ENCODE measurements around the gene INO80B. TPM values are rescaled to one million over a fixed set of nuclear protein-coding genes. Genes with fewer than 3 reads are reported as not detected.

The INO80B gene
- polyA plus RNA-seq, 1 of the 3 experiments (the other 2 are of a cell fraction): 41.7 TPM

GRCh38 chr2:74501335-74502071, 46.6 kb downstream of the INO80B start:
- Histone ChIP-seq H3K4me1 (ENCODE audit: control insufficient read depth in 1 of 2, insufficient read depth in 2 of 2, low read depth in 1 of 2, low read length in 1 of 2) (peaks cover 12 to 33% of the 10 kb centered on the region in 2 experiments; a peak in 2 of 4 replicates), H3K36me3 (replicated peaks in 1 of 2; ENCODE audit: control insufficient read depth in 1 of 2, insufficient read depth in 2 of 2, low read length in 1 of 2) (peaks cover 15 to 18% of the 10 kb centered on the region in 2 experiments), H2AFZ (ENCODE audit: low read depth) (no peak overlapping the region), H3K9ac (no peak overlapping the region), H3K79me2 (ENCODE audit: insufficient read depth) (peaks cover 10% of the 10 kb centered on the region; the same call in 1 of the 2 replicates), H3K4me2 (no peak overlapping the region), H3K27ac (ENCODE audit: low read depth in 2 of 2, low read length in 1 of 2) (peak overlapping the region in 1 of 2 experiments; percentile 76; a peak in 2 of 4 replicates), H4K20me1 (ENCODE audit: insufficient read depth) (no peaks in the 10 kb centered on the region), H3F3A (replicated peaks; ENCODE audit: insufficient read depth) (peaks cover 8% of the 10 kb centered on the region), H3K4me3 (ENCODE audit: low read depth in 2 of 2, low read length in 1 of 2) (no peak overlapping the region), H3K9me3 (no peaks in the 10 kb centered on the region), H3K27me3 (ENCODE audit: insufficient read depth) (no peaks in the 10 kb centered on the region), H3K9me2 (no peaks in the 10 kb centered on the region)
- WGBS (ENCODE audit: low lambda C conversion rate): 84% methylated on average over 18 of the region's 18 CpGs
- peak; percentile 63 for DNase-seq
- CTCF ChIA-PET: interaction anchor here (0.5 to 3.7 kb wide), 8 partner anchors 18 to 678 kb away, joined by 3 to 21 read pairs (median 3); partner anchors contain the start of genes CCDC142, LOXL3, MRPL53 and TTC31
- POLR2A ChIA-PET: interaction anchor here (0.7 to 3.1 kb wide), 11 partner anchors 9 to 86 kb away, joined by 3 to 19 read pairs (median 6); partner anchors contain the start of genes AUP1, CCDC142, HTRA2 and MRPL53
- TF ChIP-seq GATA2 (CRISPR knock-in tag; IDR thresholded peaks at IDR 0.05) (no peak), GABPA (IDR thresholded peaks at IDR 0.05; ENCODE audit: low read depth) (no peak), RXRA (IDR thresholded peaks at IDR 0.05; ENCODE audit: borderline replicate concordance, low read depth) (no peak), CHD2 (IDR thresholded peaks at IDR 0.05; ENCODE audit: low read length, partially characterized antibody) (no peak), TCF12 (IDR thresholded peaks at IDR 0.05) (no peak), FOSL2 (IDR thresholded peaks at IDR 0.05; ENCODE audit: borderline replicate concordance, low read depth) (no peak), YY1 (IDR thresholded peaks at IDR 0.05; ENCODE audit: low read depth) (no peak), REST (IDR thresholded peaks at IDR 0.05; ENCODE audit: low read depth, low read length) (peak; percentile 59; the same call in 1 of the 2 replicates)

GRCh38 chr2:74502147-74502719, 47.3 kb downstream of the INO80B start:
- Histone ChIP-seq H3K27me3 (ENCODE audit: insufficient read depth) (no peaks in the 10 kb centered on the region), H3K9me3 (no peaks in the 10 kb centered on the region), H3K4me2 (no peak overlapping the region), H3K4me1 (ENCODE audit: control insufficient read depth in 1 of 2, insufficient read depth in 2 of 2, low read depth in 1 of 2, low read length in 1 of 2) (peaks cover 12 to 37% of the 10 kb centered on the region in 2 experiments; a peak in 2 of 4 replicates), H4K20me1 (ENCODE audit: insufficient read depth) (no peaks in the 10 kb centered on the region), H3F3A (replicated peaks; ENCODE audit: insufficient read depth) (peaks cover 8% of the 10 kb centered on the region), H3K9me2 (no peaks in the 10 kb centered on the region), H3K27ac (ENCODE audit: low read depth in 2 of 2, low read length in 1 of 2) (no peak overlapping the region; a peak in 1 of 4 replicates), H2AFZ (ENCODE audit: low read depth) (no peak overlapping the region), H3K36me3 (replicated peaks in 1 of 2; ENCODE audit: control insufficient read depth in 1 of 2, insufficient read depth in 2 of 2, low read length in 1 of 2) (peaks cover 15 to 20% of the 10 kb centered on the region in 2 experiments), H3K79me2 (ENCODE audit: insufficient read depth) (peaks cover 17% of the 10 kb centered on the region; the same call in 1 of the 2 replicates), H3K4me3 (ENCODE audit: low read depth in 2 of 2, low read length in 1 of 2) (no peak overlapping the region), H3K9ac (no peak overlapping the region)
- ChIA-PET CTCF (interaction anchor here (1.0 to 3.1 kb wide), 4 partner anchors 19 to 678 kb away, joined by 3 to 21 read pairs (median 12); partner anchors contain the start of genes CCDC142 and TTC31), POLR2A (interaction anchor here (1.4 to 3.1 kb wide), 3 partner anchors 8 to 11 kb away, joined by 3 to 9 read pairs (median 7); no protein-coding TSS in a partner anchor)
- WGBS (ENCODE audit: low lambda C conversion rate): 93% methylated on average over 32 of the region's 32 CpGs
- DNase-seq: no peak
- TF ChIP-seq RCOR1 (IDR thresholded peaks at IDR 0.05; ENCODE audit: low read length): no peak
- no peak for TF ChIP-seq EZH2phosphoT487 (IDR thresholded peaks at IDR 0.05; ENCODE audit: borderline replicate concordance, low read depth)
- TF ChIP-seq CHD2 (IDR thresholded peaks at IDR 0.05; ENCODE audit: low read length, partially characterized antibody): no peak
- TF ChIP-seq RXRA (IDR thresholded peaks at IDR 0.05; ENCODE audit: borderline replicate concordance, low read depth): no peak
- no peak for TF ChIP-seq GABPA (IDR thresholded peaks at IDR 0.05; ENCODE audit: low read depth)
